Measurements from ENCODE around the gene CPNE5.

DNA sequence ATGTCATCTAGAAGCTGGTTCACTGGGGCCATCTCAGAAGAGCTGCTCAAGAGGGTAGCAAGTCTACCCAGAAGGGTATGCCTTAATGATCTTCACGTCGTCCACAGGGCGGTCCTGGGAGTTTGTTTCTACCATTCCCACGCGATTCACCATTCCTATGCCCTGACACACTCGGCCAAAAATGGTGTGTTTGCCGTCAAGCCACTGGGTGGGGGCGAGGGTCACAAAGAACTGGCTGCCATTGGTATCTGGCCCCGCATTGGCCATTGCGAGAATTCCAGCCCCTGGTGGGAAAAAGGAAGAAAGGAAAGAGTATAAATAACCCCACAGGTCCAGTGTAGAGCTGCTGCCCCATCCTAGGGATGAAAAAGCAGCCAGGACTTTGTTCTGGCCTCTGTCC lies 16.5 kb upstream of the CPNE5 start:
- TF ChIP-seq, protein P1, sequence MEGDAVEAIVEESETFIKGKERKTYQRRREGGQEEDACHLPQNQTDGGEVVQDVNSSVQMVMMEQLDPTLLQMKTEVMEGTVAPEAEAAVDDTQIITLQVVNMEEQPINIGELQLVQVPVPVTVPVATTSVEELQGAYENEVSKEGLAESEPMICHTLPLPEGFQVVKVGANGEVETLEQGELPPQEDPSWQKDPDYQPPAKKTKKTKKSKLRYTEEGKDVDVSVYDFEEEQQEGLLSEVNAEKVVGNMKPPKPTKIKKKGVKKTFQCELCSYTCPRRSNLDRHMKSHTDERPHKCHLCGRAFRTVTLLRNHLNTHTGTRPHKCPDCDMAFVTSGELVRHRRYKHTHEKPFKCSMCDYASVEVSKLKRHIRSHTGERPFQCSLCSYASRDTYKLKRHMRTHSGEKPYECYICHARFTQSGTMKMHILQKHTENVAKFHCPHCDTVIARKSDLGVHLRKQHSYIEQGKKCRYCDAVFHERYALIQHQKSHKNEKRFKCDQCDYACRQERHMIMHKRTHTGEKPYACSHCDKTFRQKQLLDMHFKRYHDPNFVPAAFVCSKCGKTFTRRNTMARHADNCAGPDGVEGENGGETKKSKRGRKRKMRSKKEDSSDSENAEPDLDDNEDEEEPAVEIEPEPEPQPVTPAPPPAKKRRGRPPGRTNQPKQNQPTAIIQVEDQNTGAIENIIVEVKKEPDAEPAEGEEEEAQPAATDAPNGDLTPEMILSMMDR (IDR thresholded peaks at IDR 0.05): no peak
- no peak for TF ChIP-seq POLR2A (IDR thresholded peaks at IDR 0.05)

Measured in uterus (tissue), 2 donors.